Gastroesophageal sphincter (tissue), 3 donors: Measurements from ENCODE around the gene LMO7.

Experiments used
- CTCF ChIP-seq, 4 experiments: fragments of 200-600 bp in 2 of 4; fragments of 450-650 bp in 2 of 4; sonication (generic) in 1 of 4; IDR thresholded peaks; one replicate each; pipeline ENCODE4 v1.5.1; 2017 to 2019; ENCODE audit warnings: antibody characterized with exemption in 4 of 4, mild to moderate bottlenecking in 2 of 4, moderate library complexity in 2 of 4
- EP300 ChIP-seq: sonication (generic); formaldehyde crosslinking; IDR thresholded peaks from one replicate; pipeline ENCODE4 v1.6.1; 2017; ENCODE audit warnings: antibody characterized with exemption, mild to moderate bottlenecking
- POLR2A ChIP-seq, 2 donors: fragments of 450-650 bp; IDR thresholded peaks; one replicate each; pipeline ENCODE4 v1.6.1; 2017; ENCODE audit warnings: antibody characterized with exemption in 2 of 2, mild to moderate bottlenecking in 2 of 2, moderate library complexity in 1 of 2
- POLR2AphosphoS5 ChIP-seq: sonication (generic); formaldehyde crosslinking; IDR thresholded peaks from one replicate; pipeline ENCODE4 v1.6.1; 2017; ENCODE audit warnings: antibody characterized with exemption

GRCh38 chr13:75744127-75744526 lies 108.0 kb downstream of the LMO7 start:
- TF ChIP-seq CTCF (IDR thresholded peaks at IDR 0.05) = no peak
- no peak for TF ChIP-seq POLR2A (IDR thresholded peaks at IDR 0.05)
- TF ChIP-seq EP300 = no peak
- TF ChIP-seq POLR2AphosphoS5 = no peak
